IMR-90 (cell line): ENCODE measurements around the gene P4HA2. TPM values are rescaled to one million over a fixed set of nuclear protein-coding genes. Genes with fewer than 3 reads are reported as not detected.

Experiments
- ATAC-seq: fragments of 200-7000 bp; cut with Tn5 transposase; 2 replicates; pipeline ENCODE4 v1.9.1; 2020; ENCODE audit warnings: low read depth, mild to moderate bottlenecking, moderate library complexity
- BruUV-seq: library from RNA; stranded (reverse); fragments of 400-500 nt; replicated peaks from 2 replicates; lab custom pipeline; 2021; lab: Mats Ljungman, UMichigan
- CTCF ChIA-PET: fragments of 300-600 bp; formaldehyde crosslinking; extraction: SDS; loops from one replicate; lab custom pipeline; 2021; ENCODE audit warnings: antibody characterized with exemption; lab: Yijun Ruan, JAX
- POLR2A ChIA-PET: fragments of 300-600 bp; sonication (Branson Sonifier 250); formaldehyde crosslinking; loops from one replicate; lab custom pipeline; 2022; ENCODE audit warnings: antibody characterized with exemption; ENCODE audit not compliant: unreplicated experiment; lab: Charles Lee
- DNase-seq: peaks from one replicate; pipeline ENCODE4 v3.0.0; 2013
- H2AFZ ChIP-seq: replicated peaks from 2 replicates; pipeline ENCODE3; 2013; ENCODE audit warnings: low read length, mild to moderate bottlenecking; ENCODE audit not compliant: poor library complexity
- H2AK5ac ChIP-seq: 2 replicates; pipeline ENCODE4 v1.6.1; 2013; ENCODE audit warnings: low read depth, low read length, inconsistent platforms
- H2AK9ac ChIP-seq: replicated peaks from 2 replicates; pipeline ENCODE3; 2013; ENCODE audit warnings: mild to moderate bottlenecking, low read depth, low read length, moderate library complexity; ENCODE audit not compliant: poor library complexity
- H2BK120ac ChIP-seq: 2 replicates; pipeline ENCODE4 v1.6.1; 2013; ENCODE audit warnings: low read depth, low read length, inconsistent platforms
- H2BK15ac ChIP-seq: 3 replicates; pipeline ENCODE4 v1.6.1; 2013; ENCODE audit warnings: low read depth, low read length, inconsistent platforms
- H2BK20ac ChIP-seq: 2 replicates; pipeline ENCODE4 v1.6.1; 2013; ENCODE audit warnings: low read depth, mild to moderate bottlenecking, inconsistent platforms, low read length, moderate library complexity
- H2BK5ac ChIP-seq: 2 replicates; pipeline ENCODE4 v1.6.1; 2013; ENCODE audit warnings: mild to moderate bottlenecking, low read depth, low read length, inconsistent platforms; ENCODE audit not compliant: poor library complexity, severe bottlenecking
- H3K14ac ChIP-seq: replicated peaks from 2 replicates; pipeline ENCODE4 v1.6.1; 2013; ENCODE audit warnings: low read depth, low read length, inconsistent platforms
- H3K18ac ChIP-seq: 2 replicates; pipeline ENCODE4 v1.6.1; 2013; ENCODE audit warnings: low read depth, low read length, control low read depth
- H3K23ac ChIP-seq: 2 replicates; pipeline ENCODE4 v1.6.1; 2013; ENCODE audit warnings: low read depth, low read length, inconsistent platforms
- H3K27ac ChIP-seq: 2 replicates; pipeline ENCODE4 v1.5.1; 2013; ENCODE audit warnings: mild to moderate bottlenecking, control low read depth, low read length; ENCODE audit not compliant: insufficient read depth
- H3K27me3 ChIP-seq: 2 replicates; pipeline ENCODE4 v1.6.1; 2013; ENCODE audit warnings: low read length; ENCODE audit not compliant: control insufficient read depth, insufficient read depth
- H3K36me3 ChIP-seq: 2 replicates; pipeline ENCODE4 v1.6.1; 2013; ENCODE audit warnings: low read length, mixed read lengths; ENCODE audit not compliant: control insufficient read depth, insufficient read depth
- H3K4ac ChIP-seq: 2 replicates; pipeline ENCODE4 v1.6.1; 2013; ENCODE audit warnings: low read depth, low read length, inconsistent platforms
- H3K4me1 ChIP-seq: 2 replicates; pipeline ENCODE4 v1.6.1; 2013; ENCODE audit warnings: low read length, mixed read lengths; ENCODE audit not compliant: control insufficient read depth, insufficient read depth
- H3K4me2 ChIP-seq: 2 replicates; pipeline ENCODE4 v1.6.1; 2013; ENCODE audit warnings: low read depth, mild to moderate bottlenecking, control low read depth, low read length, moderate library complexity
- H3K4me3 ChIP-seq: 2 replicates; pipeline ENCODE4 v1.5.1; 2013; ENCODE audit warnings: low read depth, mild to moderate bottlenecking, control low read depth, low read length, moderate library complexity; ENCODE audit not compliant: insufficient read depth
- H3K56ac ChIP-seq: 2 replicates; pipeline ENCODE4 v1.6.1; 2013; ENCODE audit warnings: low read length, inconsistent platforms; ENCODE audit not compliant: insufficient read depth; ENCODE audit errors: extremely low read depth
- H3K79me1 ChIP-seq, 2 experiments: 2 replicates each; pipeline ENCODE4 v1.6.1; 2013; ENCODE audit warnings: low read length in 2 of 2, inconsistent platforms in 1 of 2, low read depth in 1 of 2
- H3K9ac ChIP-seq: 2 replicates; pipeline ENCODE4 v1.6.1; 2013; ENCODE audit warnings: low read depth, low read length, control low read depth
- H3K9me1 ChIP-seq: 2 replicates; pipeline ENCODE4 v1.6.1; 2013; ENCODE audit warnings: low read length, inconsistent platforms; ENCODE audit not compliant: insufficient read depth
- H3K9me3 ChIP-seq: 2 replicates; pipeline ENCODE4 v1.6.1; 2013; ENCODE audit warnings: low read length; ENCODE audit not compliant: control insufficient read depth, insufficient read depth
- H4K20me1 ChIP-seq: 2 replicates; pipeline ENCODE4 v1.6.1; 2013; ENCODE audit warnings: low read length, inconsistent platforms; ENCODE audit not compliant: insufficient read depth
- H4K5ac ChIP-seq: 2 replicates; pipeline ENCODE4 v1.6.1; 2013; ENCODE audit warnings: mild to moderate bottlenecking, low read depth, low read length, control low read depth
- H4K8ac ChIP-seq, 2 experiments: 2 replicates each; pipeline ENCODE4 v1.6.1; 2013; ENCODE audit warnings: low read depth in 2 of 2, low read length in 2 of 2, control low read depth in 1 of 2, inconsistent platforms in 1 of 2
- H4K91ac ChIP-seq: 2 replicates; pipeline ENCODE4 v1.6.1; 2013; ENCODE audit warnings: low read depth, low read length, inconsistent platforms; ENCODE audit not compliant: insufficient read depth
- ELK1 ChIP-seq: fragments of 150-350 bp; IDR thresholded peaks from 2 replicates; pipeline ENCODE4 v1.6.1; 2016; ENCODE audit warnings: low read depth, mild to moderate bottlenecking, low read length, moderate library complexity, borderline replicate concordance
- FOS ChIP-seq: fragments of 150-350 bp; IDR thresholded peaks from 2 replicates; pipeline ENCODE4 v1.6.1; 2016; ENCODE audit warnings: low read depth, low read length
- MXI1 ChIP-seq: IDR thresholded peaks from 2 replicates; pipeline ENCODE4 v1.6.1; 2012; ENCODE audit warnings: low read depth, mild to moderate bottlenecking, low read length, moderate library complexity, borderline replicate concordance
- NFE2L2 ChIP-seq: fragments of 150-350 bp; IDR thresholded peaks from 2 replicates; pipeline ENCODE4 v1.6.1; 2016; ENCODE audit warnings: low read depth, mild to moderate bottlenecking, low read length
- SMC3 ChIP-seq: fragments of 150-350 bp; IDR thresholded peaks from 2 replicates; pipeline ENCODE4 v1.6.1; 2016; ENCODE audit warnings: low read depth, mild to moderate bottlenecking, antibody characterized with exemption, low read length, moderate library complexity
- WGBS, 2 experiments: methylation state at CpG; one replicate each; pipeline versions ENCODE4 v1.1.5 to v1.1.7; 2013; ENCODE audit warnings: missing lambda C conversion rate in 2 of 2; ENCODE audit not compliant: insufficient read length in 1 of 2; ENCODE audit errors: extremely low coverage in 2 of 2; 5-methylcytosine and 5-hydroxymethylcytosine counted together
- dilution Hi-C: fragments of 300-500 bp; cut with HindIII; formaldehyde crosslinking; loops from one replicate; pipeline ENCODE4 v1.14.3; 2018; ENCODE audit warnings: low sequenced_read_pairs; ENCODE audit not compliant: unreplicated experiment
- in situ Hi-C: fragments of 300-500 bp; cut with MboI; formaldehyde crosslinking; loops from 3 replicates; pipeline ENCODE4 v1.14.3; 2019; ENCODE audit warnings: low sequenced_read_pairs, inconsistent platforms, mixed read lengths
- intact Hi-C: fragments of 100-400 bp; cut with micrococcal nuclease; formaldehyde crosslinking; loops from 2 replicates; pipeline ENCODE4 v1.10.0; 2022
- polyA plus RNA-seq, 3 experiments: library from polyadenylated mRNA; depleted of rRNA; stranded (reverse); fragments of >200 nt; gene quantifications; 2 replicates each; pipeline ENCODE4 v1.2.3, GENCODE V29; 2012; ENCODE audit warnings: low replicate concordance in 1 of 3
- total RNA-seq: library from RNA; depleted of rRNA; stranded (reverse); fragments of >200 nt; gene quantifications from 2 replicates; pipeline ENCODE4 v1.2.3, GENCODE V29; 2012

P4HA2 gene
- total and polyA plus RNA-seq, 2 of the 4 experiments (the other 2 are of a cell fraction) = 186 to 225 TPM

GRCh38 chr5:132219981-132220380 is 7.7 kb downstream of the P4HA2 start:
- dilution Hi-C loops (no loop called here), intact Hi-C loops (no loop called here), in situ Hi-C loops (no loop called here)
- Histone ChIP-seq H3K4me2 (no peak overlapping the region), H4K8ac (no peak overlapping the region), H3K79me1 (peaks cover 40 to 82% of the 10 kb centered on the region in 2 experiments), H2AFZ (no peak overlapping the region), H2AK9ac (no peak overlapping the region), H2BK15ac (no peak overlapping the region), H3K18ac (no peak overlapping the region), H4K5ac (no peak overlapping the region), H2BK20ac (no peak overlapping the region), H3K4ac (no peak overlapping the region), H3K27me3 (no peaks in the 10 kb centered on the region), H2BK120ac (no peak overlapping the region), H3K23ac (no peak overlapping the region), H3K4me3 (no peak overlapping the region), H2BK5ac (no peak overlapping the region), H3K9me1 (peaks cover 46% of the 10 kb centered on the region), H3K27ac (no peak overlapping the region), H4K20me1 (peaks cover 50% of the 10 kb centered on the region), H3K14ac (no peak overlapping the region), H4K91ac (no peak overlapping the region), H3K56ac (no peak overlapping the region), H3K36me3 (peaks cover 17% of the 10 kb centered on the region), H3K9me3 (no peaks in the 10 kb centered on the region), H2AK5ac (no peak overlapping the region), H3K4me1 (peaks cover 29% of the 10 kb centered on the region), H3K9ac (no peak overlapping the region)
- POLR2A ChIA-PET = no interaction called here
- CTCF ChIA-PET = no interaction called here
- no peak for DNase-seq
- ATAC-seq = no peak
- BruUV-seq = no TSS peak
- no CpG with 5 or more reads among the region's 1 CpG for WGBS, 2 experiments
- no peak for TF ChIP-seq FOS
- TF ChIP-seq NFE2L2 = no peak
- no peak for TF ChIP-seq ELK1
- TF ChIP-seq MXI1 = no peak
- TF ChIP-seq SMC3 = no peak
